A549 (cell line): ENCODE results near the gene LEF1. TPM values are rescaled to one million over a fixed set of nuclear protein-coding genes. Genes with fewer than 3 reads are reported as not detected.

Experiments used
- ATAC-seq, 2 experiments: fragments of 200-7000 bp in 1 of 2; fragments of >200 bp in 1 of 2; cut with Nextera tagmentation in 1 of 2; cut with Tn5 transposase in 1 of 2; 3 replicates each; pipeline versions ENCODE4 v1.8.0 to v1.9.1; 2018 to 2020; ENCODE audit warnings: mild to moderate bottlenecking in 1 of 2, moderate library complexity in 1 of 2
- CTCF ChIA-PET: fragments of 300-600 bp; sonication (Branson Sonifier 250); formaldehyde crosslinking; extraction: SDS; loops from one replicate; lab custom pipeline; 2021; ENCODE audit warnings: antibody characterized with exemption, inconsistent platforms; lab: Yijun Ruan, JAX
- POLR2A ChIA-PET: fragments of 350-600 bp; formaldehyde crosslinking; extraction: SDS; loops from one replicate; lab custom pipeline; 2021; ENCODE audit warnings: antibody characterized with exemption, inconsistent platforms; lab: Yijun Ruan, JAX
- DNase-seq, 2 experiments: peaks; one replicate each; pipeline versions ENCODE4 v3.0.0 to v3.0.0-alpha.2; 2011 to 2016; ENCODE audit warnings: low read depth in 1 of 2, low spot score in 1 of 2
- FAIRE-seq: peaks from 2 replicates; lab custom pipeline; 2011; peaks lifted over from hg19 to GRCh38; lab: Jason Lieb, UNC
- H3K27ac ChIP-seq, 2 experiments: fragments of >200 bp; sonication (Bioruptor Twin); formaldehyde crosslinking; 3 replicates each; pipeline ENCODE4 v1.5.1; 2016 to 2017
- H3K4me1 ChIP-seq: fragments of >200 bp; sonication (Bioruptor Twin); formaldehyde crosslinking; 3 replicates; pipeline ENCODE4 v1.6.1; 2016
- H3K4me2 ChIP-seq: fragments of >200 bp; sonication (Bioruptor Twin); formaldehyde crosslinking; 3 replicates; pipeline ENCODE4 v1.6.1; 2016
- H3K4me3 ChIP-seq: fragments of >200 bp; sonication (Bioruptor Twin); formaldehyde crosslinking; 3 replicates; pipeline ENCODE4 v1.5.1; 2016
- H3K9me3 ChIP-seq: fragments of >200 bp; sonication (Bioruptor Twin); formaldehyde crosslinking; 3 replicates; pipeline ENCODE4 v1.6.1; 2016
- CEBPB ChIP-seq, 2 experiments: fragments of >200 bp in 1 of 2; sonication (Bioruptor Twin) in 1 of 2; formaldehyde crosslinking in 1 of 2; IDR thresholded peaks; 2 replicates each; pipeline ENCODE4 v1.6.1; 2012 to 2016
- CTCF ChIP-seq: fragments of >200 bp; sonication (Bioruptor Twin); formaldehyde crosslinking; IDR thresholded peaks from 3 replicates; pipeline ENCODE4 v1.5.1; 2016
- E2F6 ChIP-seq: IDR thresholded peaks from 2 replicates; pipeline ENCODE4 v1.6.1; 2012; ENCODE audit warnings: low read depth, borderline replicate concordance
- EHMT2 ChIP-seq: fragments of 200-600 bp; sonication (generic); IDR thresholded peaks from 2 replicates; pipeline ENCODE4 v1.6.1; 2016; ENCODE audit warnings: antibody characterized with exemption, low read depth, mild to moderate bottlenecking, moderate library complexity
- FOXS1 ChIP-seq: fragments of 250-450 bp; sonication (Bioruptor Pico); IDR thresholded peaks from 2 replicates; pipeline ENCODE4 v1.5.0; 2020; ENCODE audit warnings: mild to moderate bottlenecking, moderate library complexity
- HES2 ChIP-seq: fragments of >200 bp; sonication (Bioruptor Twin); formaldehyde crosslinking; IDR thresholded peaks from 2 replicates; pipeline ENCODE4 v1.6.1; 2016
- HEYL ChIP-seq: fragments of 250-450 bp; sonication (Bioruptor Pico); IDR thresholded peaks from 2 replicates; pipeline ENCODE4 v1.8.0; 2021; ENCODE audit warnings: mild to moderate bottlenecking, moderate library complexity
- HOXA7 ChIP-seq: fragments of 250-450 bp; sonication (Bioruptor Pico); IDR thresholded peaks from 2 replicates; pipeline ENCODE4 v1.5.0; 2020; ENCODE audit warnings: mild to moderate bottlenecking, moderate library complexity
- JUN ChIP-seq, 2 experiments: fragments of >200 bp; sonication (Bioruptor Twin); formaldehyde crosslinking; IDR thresholded peaks; 2 replicates in 1 of 2; 3 replicates in 1 of 2; pipeline ENCODE4 v1.6.1; 2016 to 2017
- MAFK ChIP-seq: fragments of 450-650 bp; IDR thresholded peaks from 2 replicates; pipeline ENCODE4 v1.6.1; 2014; ENCODE audit not compliant: partially characterized antibody
- MAX ChIP-seq: IDR thresholded peaks from 2 replicates; pipeline ENCODE4 v1.6.1; 2012
- MYC ChIP-seq: IDR thresholded peaks from 2 replicates; pipeline ENCODE4 v1.6.1; 2012; ENCODE audit warnings: mild to moderate bottlenecking, inconsistent platforms, low read length, improper control_type of control experiment, borderline replicate concordance
- NFE2L2 ChIP-seq: fragments of 150-350 bp; conservative IDR thresholded peaks from 2 replicates; pipeline ENCODE4 v1.6.1; 2014; ENCODE audit warnings: low read length
- NR3C1 ChIP-seq: fragments of >200 bp; sonication (Bioruptor Twin); formaldehyde crosslinking; IDR thresholded peaks from 3 replicates; pipeline ENCODE4 v1.6.1; 2017
- POLR2A ChIP-seq: IDR thresholded peaks from 2 replicates; pipeline ENCODE4 v1.6.1; 2012; ENCODE audit warnings: mild to moderate bottlenecking, low read length
- RCOR1 ChIP-seq: fragments of 150-350 bp; IDR thresholded peaks from 2 replicates; pipeline ENCODE4 v1.6.1; 2014; ENCODE audit warnings: antibody characterized with exemption, low read length, low read depth
- RFX5 ChIP-seq: fragments of 450-650 bp; IDR thresholded peaks from 2 replicates; pipeline ENCODE4 v1.7.1; 2014; ENCODE audit warnings: antibody characterized with exemption, mild to moderate bottlenecking, moderate library complexity
- RNF2 ChIP-seq: fragments of 200-600 bp; sonication (generic); IDR thresholded peaks from 2 replicates; pipeline ENCODE4 v1.6.1; 2016; ENCODE audit warnings: low read depth, mild to moderate bottlenecking, antibody characterized with exemption, moderate library complexity, borderline replicate concordance
- SREBF2 ChIP-seq: fragments of 450-650 bp; IDR thresholded peaks from 2 replicates; pipeline ENCODE4 v1.6.1; 2014; ENCODE audit warnings: mild to moderate bottlenecking, moderate library complexity
- USF2 ChIP-seq: fragments of 450-650 bp; IDR thresholded peaks from 2 replicates; pipeline ENCODE4 v1.6.1; 2014; ENCODE audit warnings: antibody characterized with exemption
- ZC3H11A ChIP-seq: fragments of 450-650 bp; IDR thresholded peaks from 2 replicates; pipeline ENCODE4 v1.6.1; 2014; ENCODE audit warnings: antibody characterized with exemption, mild to moderate bottlenecking
- ZNF302 ChIP-seq: fragments of 250-450 bp; sonication (Bioruptor Pico); IDR thresholded peaks from 2 replicates; pipeline ENCODE4 v1.9.0; 2021; ENCODE audit warnings: inconsistent platforms, mild to moderate bottlenecking, moderate library complexity
- ZSCAN20 ChIP-seq: fragments of 250-450 bp; sonication (Bioruptor Pico); IDR thresholded peaks from 2 replicates; pipeline ENCODE4 v1.8.0; 2022; ENCODE audit warnings: mild to moderate bottlenecking, moderate library complexity
- WGBS: methylation state at CpG from one replicate; pipeline ENCODE4 v1.1.6; 2017; ENCODE audit errors: missing lambda C conversion rate; 5-methylcytosine and 5-hydroxymethylcytosine counted together
- polyA plus RNA-seq, 4 experiments: library from polyadenylated mRNA; depleted of rRNA in 3 of 4; stranded (reverse); fragments of >200 nt; fragmentation: RNase III in 1 of 4; extraction: RNeasy Plus Mini Kit Qiagen cat#74134 plus additional on column Dnase treatment in 1 of 4; gene quantifications; 2 replicates in 3 of 4; 3 replicates in 1 of 4; pipeline ENCODE4 v1.2.3, GENCODE V29; 2011 to 2017

The LEF1 gene
- polyA plus RNA-seq, 2 of the 4 experiments (the other 2 are of a cell fraction), result not detected

- DNase-seq (no peak), FAIRE-seq (no peak), ATAC-seq (no peak)
- no peak overlapping the region for H3K4me2 ChIP-seq
- no peak overlapping the region for H3K4me3 ChIP-seq
- ChIA-PET POLR2A (no interaction called here), CTCF (no interaction called here)
- TF ChIP-seq HES2, result no peak
- TF ChIP-seq USF2, result no peak
- no peak for TF ChIP-seq RFX5
- TF ChIP-seq CTCF, result no peak
- no peak for TF ChIP-seq RCOR1
- no peak for TF ChIP-seq CEBPB (IDR thresholded peaks at IDR 0.05)
- TF ChIP-seq ZSCAN20 (CRISPR knock-in tag), result no peak
- no peak for TF ChIP-seq FOXS1
- TF ChIP-seq ZNF302 (CRISPR knock-in tag), result no peak
- TF ChIP-seq SREBF2, result no peak
- no peak for TF ChIP-seq NR3C1
- no peak for TF ChIP-seq MAFK
- no peak for TF ChIP-seq MAX
- TF ChIP-seq HOXA7 (CRISPR knock-in tag), result no peak
- TF ChIP-seq NFE2L2, result no peak
- no peaks in the 10 kb centered on the region for H3K4me1 ChIP-seq
- H3K27ac ChIP-seq, result no peak overlapping the region
- WGBS, result 70% methylated on average over 1 of the region's 1 CpG
- no peaks in the 10 kb centered on the region for H3K9me3 ChIP-seq
Measured at GRCh38 chr4:108099838-108100237, 68.9 kb downstream of the LEF1 start.

- no peak for DNase-seq
- H3K27ac ChIP-seq, result no peak overlapping the region
- ATAC-seq, result no peak
- POLR2A ChIA-PET, result no interaction called here
- TF ChIP-seq EHMT2, result no peak
- no peak for TF ChIP-seq NR3C1
- no peak for TF ChIP-seq MYC
- TF ChIP-seq MAFK, result no peak
- no peak for TF ChIP-seq ZC3H11A
- TF ChIP-seq POLR2A, result no peak
- TF ChIP-seq E2F6, result no peak
- no peak for TF ChIP-seq RNF2
- TF ChIP-seq ZNF302 (CRISPR knock-in tag), result no peak
- no peak for TF ChIP-seq FOXS1
- TF ChIP-seq JUN (IDR thresholded peaks at IDR 0.05), result no peak
- no peak for TF ChIP-seq HEYL (CRISPR knock-in tag)
- TF ChIP-seq, all 56 proteins: peak for 0
- Histone ChIP-seq H3K4me1 (no peaks in the 10 kb centered on the region), H3K4me3 (no peak overlapping the region), H3K4me2 (no peak overlapping the region), H3K9me3 (no peaks in the 10 kb centered on the region)
- 4% methylated on average over 5 of the region's 5 CpGs for WGBS
- FAIRE-seq, result no peak
- CTCF ChIA-PET, result no interaction called here
Measured at GRCh38 chr4:108097990-108098553, 70.7 kb downstream of the LEF1 start.
